Astrocyte (in vitro differentiated cells and primary cell): Measurements from ENCODE around the gene PPWD1.

Experiments
- EZH2 ChIP-seq: IDR thresholded peaks from 2 replicates; pipeline ENCODE4 v1.6.1; 2012; ENCODE audit warnings: mild to moderate bottlenecking, low read length, inconsistent platforms; ENCODE audit not compliant: insufficient read depth
- TF ChIP-seq, protein P1 (sequence below): IDR thresholded peaks from 2 replicates; pipeline ENCODE4 v1.5.1; 2011; ENCODE audit warnings: low read depth, mild to moderate bottlenecking, inconsistent platforms, low read length, moderate library complexity; ENCODE audit not compliant: insufficient read depth

DNA sequence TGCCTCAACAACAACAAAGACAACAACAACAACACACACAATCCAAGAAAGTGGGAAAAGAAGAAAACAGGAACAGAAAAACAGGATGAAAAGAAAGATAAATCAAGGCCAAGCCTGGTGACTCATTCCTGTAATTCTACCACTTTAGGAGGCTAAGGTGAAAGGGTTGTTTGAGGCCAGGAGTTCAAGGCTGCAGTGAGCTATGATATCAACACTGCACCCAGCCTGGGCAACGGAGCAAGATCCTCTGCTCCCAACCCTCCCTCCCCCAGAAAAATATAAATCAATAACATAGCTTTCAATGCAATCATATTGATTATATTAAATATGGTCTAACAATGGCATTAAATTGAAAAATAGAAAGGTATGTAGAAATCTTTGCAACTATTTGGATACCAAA lies 32.2 kb upstream of the PPWD1 start:
- TF ChIP-seq, protein P1, sequence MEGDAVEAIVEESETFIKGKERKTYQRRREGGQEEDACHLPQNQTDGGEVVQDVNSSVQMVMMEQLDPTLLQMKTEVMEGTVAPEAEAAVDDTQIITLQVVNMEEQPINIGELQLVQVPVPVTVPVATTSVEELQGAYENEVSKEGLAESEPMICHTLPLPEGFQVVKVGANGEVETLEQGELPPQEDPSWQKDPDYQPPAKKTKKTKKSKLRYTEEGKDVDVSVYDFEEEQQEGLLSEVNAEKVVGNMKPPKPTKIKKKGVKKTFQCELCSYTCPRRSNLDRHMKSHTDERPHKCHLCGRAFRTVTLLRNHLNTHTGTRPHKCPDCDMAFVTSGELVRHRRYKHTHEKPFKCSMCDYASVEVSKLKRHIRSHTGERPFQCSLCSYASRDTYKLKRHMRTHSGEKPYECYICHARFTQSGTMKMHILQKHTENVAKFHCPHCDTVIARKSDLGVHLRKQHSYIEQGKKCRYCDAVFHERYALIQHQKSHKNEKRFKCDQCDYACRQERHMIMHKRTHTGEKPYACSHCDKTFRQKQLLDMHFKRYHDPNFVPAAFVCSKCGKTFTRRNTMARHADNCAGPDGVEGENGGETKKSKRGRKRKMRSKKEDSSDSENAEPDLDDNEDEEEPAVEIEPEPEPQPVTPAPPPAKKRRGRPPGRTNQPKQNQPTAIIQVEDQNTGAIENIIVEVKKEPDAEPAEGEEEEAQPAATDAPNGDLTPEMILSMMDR, result no peak
- no peak for TF ChIP-seq EZH2
